Measurements from ENCODE around the gene RHOB. TPM values are rescaled to one million over a fixed set of nuclear protein-coding genes. Genes with fewer than 3 reads are reported as not detected.

Gene RHOB
- total and polyA plus RNA-seq, 2 experiments from 2014 or later, result 146 to 429 TPM

- Histone ChIP-seq H3K9me2 (replicated peaks; ENCODE audit: insufficient read depth) (no peaks in the 10 kb centered on the region), H2AFZ (no peak overlapping the region), H3K27me3 (no peaks in the 10 kb centered on the region), H4K20me1 (ENCODE audit: insufficient read depth, poor library complexity, severe bottlenecking) (no peaks in the 10 kb centered on the region), H3K4me2 (no peak overlapping the region), H3K4me3 (no peak overlapping the region), H3K4me1 (ENCODE audit: insufficient read depth) (no peaks in the 10 kb centered on the region), H3K36me3 (replicated peaks; ENCODE audit: insufficient read depth, low read depth) (no peaks in the 10 kb centered on the region), H3K27ac (no peak overlapping the region), H3K79me2 (no peaks in the 10 kb centered on the region), H3K9me3 (ENCODE audit: low read depth) (no peaks in the 10 kb centered on the region)
- no peak for DNase-seq (ENCODE audit: low spot score)
- WGBS (ENCODE audit: low lambda C conversion rate, missing lambda C conversion rate), result 81% methylated on average over 4 of the region's 4 CpGs
- TF ChIP-seq EZH2phosphoT487 (IDR thresholded peaks at IDR 0.05; ENCODE audit: low read depth, severe bottlenecking, unreplicated experiment), result no peak
- TF ChIP-seq CTCF (IDR thresholded peaks at IDR 0.05; ENCODE audit: poor library complexity), result no peak
Observed at GRCh38 chr2:20465716-20466394, 19.0 kb downstream of the RHOB start.

DNA sequence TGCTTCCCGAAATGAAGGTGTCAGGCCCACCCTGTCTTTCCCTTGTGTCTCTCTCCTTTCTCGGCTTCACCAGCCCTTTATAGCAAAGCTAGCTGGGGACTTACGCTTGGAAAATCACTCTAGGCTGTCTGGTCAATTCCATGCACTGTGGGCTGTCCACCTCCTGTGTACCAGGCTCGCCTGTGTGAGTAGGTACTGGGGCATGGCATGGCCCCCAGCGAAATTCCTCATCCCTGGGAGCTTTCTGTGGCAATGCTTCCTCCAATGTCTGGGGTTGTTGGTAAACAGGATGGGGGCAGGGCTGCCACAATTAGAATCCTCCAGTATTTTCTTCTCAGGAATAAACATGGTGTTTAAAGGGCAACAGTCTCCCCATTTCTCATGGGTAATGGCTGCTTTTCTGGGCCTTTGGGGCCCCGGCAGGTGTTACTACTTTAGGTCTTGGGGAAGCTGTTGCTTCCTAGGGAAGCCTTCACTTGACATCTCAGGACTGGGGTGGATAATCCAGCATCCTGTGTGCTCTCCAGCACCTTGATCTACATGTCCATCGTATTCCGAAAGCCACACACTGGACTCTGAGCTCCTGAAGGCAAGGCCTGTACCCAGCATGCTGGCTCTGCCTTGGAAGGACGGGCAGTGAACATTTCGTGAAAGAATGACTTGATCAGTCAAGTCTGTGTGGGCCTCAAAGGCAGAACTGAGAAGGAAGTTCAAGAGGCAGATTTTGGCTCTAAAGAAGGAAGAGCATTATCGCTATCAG lies 21.1 kb downstream of the RHOB start:
- Histone ChIP-seq H3K4me3 (no peak overlapping the region), H3K9me2 (replicated peaks; ENCODE audit: insufficient read depth) (no peaks in the 10 kb centered on the region), H3K9me3 (ENCODE audit: low read depth) (no peaks in the 10 kb centered on the region), H3K36me3 (replicated peaks; ENCODE audit: insufficient read depth, low read depth) (no peaks in the 10 kb centered on the region), H3K4me2 (no peak overlapping the region), H3K4me1 (ENCODE audit: insufficient read depth) (peaks cover 6% of the 10 kb centered on the region), H3K27ac (no peak overlapping the region), H3K27me3 (no peaks in the 10 kb centered on the region), H3K79me2 (no peaks in the 10 kb centered on the region), H2AFZ (no peak overlapping the region), H4K20me1 (ENCODE audit: insufficient read depth, poor library complexity, severe bottlenecking) (no peaks in the 10 kb centered on the region)
- DNase-seq (ENCODE audit: low spot score), result no peak
- no peak for TF ChIP-seq CTCF (IDR thresholded peaks at IDR 0.05; ENCODE audit: poor library complexity)
- TF ChIP-seq EZH2phosphoT487 (IDR thresholded peaks at IDR 0.05; ENCODE audit: low read depth, severe bottlenecking, unreplicated experiment), result no peak
- no peak for TF ChIP-seq EZH2 (IDR thresholded peaks at IDR 0.05; ENCODE audit: borderline replicate concordance)
- WGBS (ENCODE audit: low lambda C conversion rate, missing lambda C conversion rate), result 94% methylated on average over 11 of the region's 11 CpGs

DNA sequence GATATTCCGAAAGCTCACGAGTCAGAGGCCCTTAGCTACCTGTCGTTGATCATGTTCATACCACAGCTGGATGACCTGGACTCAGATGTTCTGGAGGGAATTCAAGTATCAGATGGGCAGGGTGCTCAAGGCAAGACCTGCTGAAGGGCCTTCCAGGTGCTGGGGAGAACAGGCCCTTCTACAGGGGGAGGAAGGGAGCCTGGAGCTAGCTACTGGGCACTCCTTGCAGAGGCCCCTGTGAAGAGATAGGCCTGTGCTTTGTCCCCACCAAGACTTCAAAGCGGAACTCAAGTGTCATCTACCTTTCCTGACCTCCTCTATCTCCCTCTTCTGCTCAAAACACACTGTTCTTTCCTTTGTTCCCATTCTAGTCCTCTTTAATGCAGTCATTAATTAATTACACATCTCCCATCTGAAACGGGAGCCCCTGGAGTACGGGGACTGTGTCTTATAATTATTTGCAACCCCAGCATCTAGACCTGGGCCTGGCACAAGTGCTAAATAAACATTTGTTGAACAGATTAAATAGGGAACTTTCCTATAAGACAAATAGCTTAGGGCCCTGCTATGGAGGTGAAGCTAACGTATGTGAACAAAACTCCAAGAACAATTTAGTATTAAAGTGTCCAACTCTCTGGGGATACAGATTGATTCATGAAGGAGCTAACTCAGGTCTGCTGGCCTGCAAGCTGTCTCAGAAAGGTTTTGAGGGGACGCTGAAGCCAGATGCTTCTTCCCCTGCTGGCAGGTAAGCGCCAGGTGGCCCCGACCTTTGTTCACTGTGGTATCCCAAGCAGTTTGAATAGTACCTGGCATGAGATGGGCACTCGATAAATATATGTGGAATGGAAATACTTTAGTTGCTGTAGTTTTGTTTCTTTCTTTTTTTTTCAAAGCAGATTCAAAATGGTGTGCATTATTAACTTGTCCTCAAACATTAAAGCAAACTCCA lies 22.0 kb downstream of the RHOB start:
- H3K79me2 ChIP-seq, result no peaks in the 10 kb centered on the region
- H3K4me3 ChIP-seq, result no peak overlapping the region
- no peak overlapping the region for H3K4me2 ChIP-seq
- no peak for TF ChIP-seq EZH2phosphoT487 (IDR thresholded peaks at IDR 0.05; ENCODE audit: low read depth, severe bottlenecking, unreplicated experiment)
- no peak for TF ChIP-seq CTCF (IDR thresholded peaks at IDR 0.05; ENCODE audit: poor library complexity)
- TF ChIP-seq EZH2 (IDR thresholded peaks at IDR 0.05; ENCODE audit: borderline replicate concordance), result no peak
- H2AFZ ChIP-seq, result no peak overlapping the region
- no peaks in the 10 kb centered on the region for H4K20me1 ChIP-seq (ENCODE audit: insufficient read depth, poor library complexity, severe bottlenecking)
- H3K27ac ChIP-seq, result no peak overlapping the region
- no peaks in the 10 kb centered on the region for H3K36me3 ChIP-seq (replicated peaks; ENCODE audit: insufficient read depth, low read depth)
- peaks cover 6% of the 10 kb centered on the region for H3K4me1 ChIP-seq (ENCODE audit: insufficient read depth)
- no peak for DNase-seq (ENCODE audit: low spot score)
- 85% methylated on average over 11 of the region's 11 CpGs for WGBS (ENCODE audit: low lambda C conversion rate, missing lambda C conversion rate)
- H3K9me2 ChIP-seq (replicated peaks; ENCODE audit: insufficient read depth), result no peaks in the 10 kb centered on the region
- no peaks in the 10 kb centered on the region for H3K27me3 ChIP-seq
- H3K9me3 ChIP-seq (ENCODE audit: low read depth), result no peaks in the 10 kb centered on the region

All from hepatocyte (in vitro differentiated cells).